Thyroid gland (tissue), 4 donors: ENCODE measurements around the gene PAX8.

ENCODE experiments used
- POLR2A ChIP-seq, 2 donors: fragments of 450-650 bp; IDR thresholded peaks; one replicate each; pipeline ENCODE4 v1.6.1; 2017; ENCODE audit warnings: antibody characterized with exemption in 2 of 2, mild to moderate bottlenecking in 2 of 2, moderate library complexity in 1 of 2
- TF ChIP-seq, protein P1 (sequence below), 6 experiments: fragments of 200-600 bp in 3 of 6; fragments of 450-650 bp in 3 of 6; sonication (generic) in 3 of 6; IDR thresholded peaks; one replicate each; pipeline ENCODE4 v1.5.1; 2016 to 2019; ENCODE audit warnings: antibody characterized with exemption in 6 of 6, mild to moderate bottlenecking in 2 of 6, inconsistent platforms in 1 of 6, moderate library complexity in 1 of 6

DNA sequence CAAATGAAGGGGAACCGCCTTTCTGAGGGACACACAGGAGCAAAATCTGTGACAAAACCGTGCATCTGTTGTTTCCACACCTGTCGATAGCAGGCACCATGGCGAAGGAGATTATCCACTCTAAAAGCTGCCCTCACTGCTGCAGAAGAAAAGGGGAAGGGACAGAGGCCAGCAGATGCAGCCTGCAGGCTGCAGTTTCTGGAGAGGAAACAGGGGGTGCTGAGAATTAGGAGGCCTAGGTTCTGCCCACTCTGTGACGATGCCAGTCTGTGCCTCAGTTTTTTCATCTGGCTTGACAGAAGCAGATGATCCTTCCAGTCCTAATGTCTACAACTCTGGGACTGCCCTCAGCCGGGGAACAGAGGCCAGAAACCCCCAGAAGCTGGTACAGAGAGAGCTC is 17.7 kb downstream of the PAX8 start:
- TF ChIP-seq, protein P1, sequence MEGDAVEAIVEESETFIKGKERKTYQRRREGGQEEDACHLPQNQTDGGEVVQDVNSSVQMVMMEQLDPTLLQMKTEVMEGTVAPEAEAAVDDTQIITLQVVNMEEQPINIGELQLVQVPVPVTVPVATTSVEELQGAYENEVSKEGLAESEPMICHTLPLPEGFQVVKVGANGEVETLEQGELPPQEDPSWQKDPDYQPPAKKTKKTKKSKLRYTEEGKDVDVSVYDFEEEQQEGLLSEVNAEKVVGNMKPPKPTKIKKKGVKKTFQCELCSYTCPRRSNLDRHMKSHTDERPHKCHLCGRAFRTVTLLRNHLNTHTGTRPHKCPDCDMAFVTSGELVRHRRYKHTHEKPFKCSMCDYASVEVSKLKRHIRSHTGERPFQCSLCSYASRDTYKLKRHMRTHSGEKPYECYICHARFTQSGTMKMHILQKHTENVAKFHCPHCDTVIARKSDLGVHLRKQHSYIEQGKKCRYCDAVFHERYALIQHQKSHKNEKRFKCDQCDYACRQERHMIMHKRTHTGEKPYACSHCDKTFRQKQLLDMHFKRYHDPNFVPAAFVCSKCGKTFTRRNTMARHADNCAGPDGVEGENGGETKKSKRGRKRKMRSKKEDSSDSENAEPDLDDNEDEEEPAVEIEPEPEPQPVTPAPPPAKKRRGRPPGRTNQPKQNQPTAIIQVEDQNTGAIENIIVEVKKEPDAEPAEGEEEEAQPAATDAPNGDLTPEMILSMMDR (IDR thresholded peaks at IDR 0.05), result no peak
- no peak for TF ChIP-seq POLR2A (IDR thresholded peaks at IDR 0.05)
